GM18507 (cell line): ENCODE measurements around the gene PTGFRN.
A peak's percentile ranks its signal among the peaks of the same experiment; 100 is the strongest.

ENCODE experiments used
- DNase-seq: peaks from one replicate; pipeline ENCODE4 v3.0.0; 2011; ENCODE audit warnings: low read depth; ENCODE audit not compliant: insufficient read length; ENCODE audit errors: extremely low spot score
- FAIRE-seq: peaks from 2 replicates; lab custom pipeline; 2011; peaks lifted over from hg19 to GRCh38; lab: Jason Lieb, UNC

PTGFRN gene

GRCh38 chr1:116886291-116886878 is 23.3 kb upstream of the PTGFRN start:
- no peak for FAIRE-seq
- DNase-seq = no peak

DNA sequence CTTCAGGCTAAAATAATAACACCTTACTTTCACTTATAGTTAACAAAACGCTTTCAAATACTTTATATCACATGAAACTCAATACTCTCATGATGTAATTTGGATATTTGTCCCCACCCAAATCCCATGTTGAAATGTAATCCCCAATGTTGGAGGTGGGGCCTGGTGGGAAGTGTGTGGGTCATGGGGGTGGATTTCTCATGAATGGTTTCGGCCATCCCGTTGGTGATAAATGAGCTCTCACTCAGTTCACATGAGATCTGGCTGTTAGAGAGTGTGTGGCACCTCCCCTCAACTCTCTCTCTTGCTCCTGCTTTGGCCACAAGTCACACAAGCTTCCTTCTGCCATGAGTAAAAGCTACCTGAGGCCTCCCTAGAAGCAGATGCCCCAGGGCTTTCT is 22.5 kb upstream of the PTGFRN start:
- FAIRE-seq = no peak

DNA sequence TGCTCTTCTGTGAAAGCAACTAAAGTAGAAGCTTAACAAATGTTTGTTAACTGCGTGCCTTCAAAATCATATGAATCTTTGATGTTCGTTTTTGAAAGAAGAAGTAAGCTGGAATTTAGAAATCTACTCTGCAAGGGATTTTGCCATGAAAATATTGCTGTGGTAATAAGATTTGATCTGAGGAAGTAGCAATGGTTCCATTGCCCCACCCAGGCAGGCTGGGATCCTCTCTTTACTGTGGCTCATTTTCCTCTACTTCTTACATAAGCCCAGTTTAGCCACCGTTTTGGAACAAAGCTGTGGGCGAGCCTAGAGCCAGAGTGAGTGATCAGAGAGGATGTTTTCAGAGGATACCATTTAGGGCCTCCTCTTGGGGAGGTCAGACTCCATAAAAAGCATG is 20.3 kb upstream of the PTGFRN start:
- FAIRE-seq = no peak
- no peak for DNase-seq

More for the DNA sequence above, 22.5 kb upstream of the PTGFRN start:
- DNase-seq = no peak

DNA sequence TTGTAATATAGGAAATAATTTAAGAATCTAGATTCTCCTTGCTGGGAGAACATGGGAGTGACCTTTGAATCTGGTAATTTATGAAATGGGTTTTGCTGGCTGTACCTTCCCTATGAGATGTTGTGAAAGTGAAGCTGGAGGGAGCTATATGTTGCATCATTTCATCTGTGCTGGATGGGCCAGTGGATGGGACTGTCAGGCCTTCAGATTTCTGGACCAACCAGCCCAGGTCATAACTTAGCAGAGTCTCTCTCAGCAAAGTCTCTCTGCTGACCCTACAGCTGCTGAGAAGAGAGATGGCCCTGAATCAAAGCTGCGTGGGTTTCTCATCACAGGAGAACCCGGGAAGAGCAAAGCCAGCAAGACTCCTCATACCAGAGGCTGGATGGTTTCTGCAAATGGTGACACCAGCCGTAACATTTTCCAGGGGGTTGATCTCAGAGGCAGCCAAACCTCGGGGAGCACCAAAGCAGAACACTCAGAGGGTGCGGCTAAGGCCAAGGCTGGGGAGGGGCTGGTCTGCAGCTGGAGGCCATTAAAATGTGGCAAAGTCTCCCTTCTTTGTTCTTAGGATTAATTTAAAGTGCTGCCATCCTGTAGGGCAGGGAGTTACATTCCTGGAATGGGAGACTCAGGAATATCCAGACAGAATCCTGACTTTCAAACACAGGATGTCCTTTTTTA is 18.2 kb upstream of the PTGFRN start:
- DNase-seq = no peak
- FAIRE-seq = no peak

- no peak for DNase-seq
- no peak for FAIRE-seq
Observed at GRCh38 chr1:116895073-116895472, 14.6 kb upstream of the PTGFRN start.

GRCh38 chr1:116899529-116899928 is 10.2 kb upstream of the PTGFRN start:
- DNase-seq = no peak
- FAIRE-seq = no peak

GRCh38 chr1:116900471-116901365 is 9.0 kb upstream of the PTGFRN start:
- FAIRE-seq (no peak), DNase-seq (no peak)

GRCh38 chr1:116902027-116902426 is 7.7 kb upstream of the PTGFRN start:
- peak; percentile 31 for FAIRE-seq
- DNase-seq = no peak

DNA sequence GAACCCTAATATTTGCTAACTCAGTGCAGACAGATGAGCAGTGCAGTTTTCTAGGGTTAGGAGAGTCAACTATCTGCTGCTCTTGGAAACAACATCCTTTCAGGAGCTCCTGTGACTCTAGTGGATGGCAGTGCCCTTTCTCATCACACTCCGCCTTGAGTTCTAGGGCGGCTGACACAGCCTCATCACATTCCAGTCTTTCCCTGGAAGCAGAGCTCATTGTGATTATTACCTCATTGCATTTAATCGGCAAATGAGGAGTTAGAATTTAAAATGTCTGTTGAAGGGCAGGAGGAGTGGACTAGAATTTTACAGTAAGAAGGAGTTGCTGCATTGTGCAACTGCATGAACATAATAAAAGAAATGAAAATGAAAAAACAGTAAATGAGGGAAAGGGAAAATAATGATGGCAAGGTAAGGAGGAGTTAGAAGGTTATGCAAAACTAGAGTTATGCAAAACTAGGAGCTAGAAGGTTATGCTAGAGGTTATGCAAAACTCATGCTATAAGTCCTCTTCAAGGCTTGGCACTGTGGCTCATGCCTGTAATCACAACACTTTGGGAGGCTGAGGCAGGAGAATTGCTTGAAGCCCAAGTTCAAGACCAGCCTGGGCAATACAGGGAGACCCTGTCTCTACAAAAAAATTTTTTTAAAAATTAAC is 6.9 kb upstream of the PTGFRN start:
- FAIRE-seq = no peak
- DNase-seq = no peak

- FAIRE-seq (no peak), DNase-seq (no peak)
Observed at GRCh38 chr1:116904791-116905320, 4.9 kb upstream of the PTGFRN start.

- FAIRE-seq (no peak), DNase-seq (no peak)
Observed at GRCh38 chr1:116906812-116907211, 2.9 kb upstream of the PTGFRN start.

- FAIRE-seq (no peak), DNase-seq (no peak)
Observed at GRCh38 chr1:116907351-116907750, 2.4 kb upstream of the PTGFRN start.

GRCh38 chr1:116908266-116908665 is 1.4 kb upstream of the PTGFRN start:
- DNase-seq (no peak), FAIRE-seq (no peak)

DNA sequence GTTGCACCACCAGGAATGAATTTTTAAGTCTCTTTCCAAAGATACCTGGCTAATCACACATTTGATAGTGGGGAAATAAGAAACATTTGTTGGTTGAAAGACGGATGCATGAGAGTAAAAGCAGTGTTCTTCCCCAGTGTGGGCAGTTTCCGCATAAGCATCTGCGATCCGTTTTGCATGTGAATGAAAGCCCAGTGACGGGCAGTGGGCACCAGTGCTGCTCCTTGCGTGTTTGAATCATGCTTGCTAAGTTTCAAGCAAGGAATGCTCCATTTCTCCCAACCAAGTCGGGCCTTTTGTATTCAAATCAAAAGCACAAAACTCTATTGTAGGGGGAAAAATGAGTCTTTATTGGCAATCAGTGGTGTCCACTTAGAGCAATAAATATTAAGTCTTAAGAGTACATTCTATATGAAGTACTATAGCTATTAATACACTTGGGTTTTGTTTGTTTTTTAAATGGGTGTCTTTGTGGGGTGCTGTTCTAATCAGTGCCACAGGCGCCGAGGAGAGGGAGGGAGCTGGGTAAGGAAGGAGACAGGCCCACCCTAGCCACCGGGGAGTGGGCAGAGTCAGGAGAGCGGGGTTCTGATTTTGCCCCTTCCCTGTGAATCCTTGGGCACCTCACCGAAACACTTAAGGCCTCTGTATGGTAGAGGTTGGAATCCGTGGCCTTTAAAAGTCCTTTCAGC is 750 bp upstream of the PTGFRN start:
- DNase-seq (no peak), FAIRE-seq (no peak)

DNA sequence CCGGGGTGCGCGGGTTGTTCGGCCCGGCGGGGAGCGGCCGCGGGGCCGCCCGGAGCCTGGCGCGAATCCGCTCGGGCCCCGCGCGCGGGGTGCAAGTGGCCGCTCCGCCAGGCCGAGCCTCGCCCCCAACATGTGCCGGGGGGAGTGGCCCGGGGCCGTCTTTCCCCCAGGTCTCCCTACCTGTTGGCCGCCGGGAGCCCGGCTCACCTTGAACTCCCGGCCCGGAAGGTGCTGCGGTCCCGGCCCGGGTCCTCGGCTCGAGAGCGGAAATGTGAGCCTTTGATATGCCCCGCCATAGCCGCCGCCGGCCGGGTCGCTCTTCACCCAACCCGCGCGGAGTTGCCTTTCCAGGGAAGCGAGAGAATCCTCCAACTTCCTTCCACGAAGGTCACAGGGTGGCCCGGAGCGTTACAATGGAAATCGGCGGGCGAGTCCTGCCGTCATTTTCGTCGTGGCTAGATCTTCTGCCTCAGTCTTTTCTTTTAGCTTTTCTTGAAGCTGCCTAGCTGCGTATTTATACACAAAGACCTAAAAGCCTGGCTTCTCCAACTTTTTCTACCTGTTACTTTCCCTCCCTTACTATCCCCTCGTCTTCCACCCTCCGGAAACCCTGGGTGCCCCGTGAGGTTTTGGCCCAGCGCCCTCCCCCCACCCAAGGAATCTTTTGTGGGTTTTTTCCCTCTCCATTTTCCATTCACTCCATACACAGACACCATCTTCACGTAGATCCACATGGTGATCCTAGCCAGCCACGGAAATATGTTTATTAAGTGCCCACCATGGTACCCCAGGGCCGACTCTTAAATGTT is 867 bp downstream of the PTGFRN start:
- FAIRE-seq (no peak), DNase-seq (no peak)

- FAIRE-seq = no peak
- DNase-seq = no peak
Observed at GRCh38 chr1:116911188-116911553, 1.5 kb downstream of the PTGFRN start.

GRCh38 chr1:116911779-116912469 is 2.2 kb downstream of the PTGFRN start:
- no peak for DNase-seq
- no peak for FAIRE-seq

- DNase-seq (no peak), FAIRE-seq (no peak)
Observed at GRCh38 chr1:116912846-116913245, 3.1 kb downstream of the PTGFRN start.
